ENCODE data around the gene IL1RAPL1.

Gene IL1RAPL1

DNA sequence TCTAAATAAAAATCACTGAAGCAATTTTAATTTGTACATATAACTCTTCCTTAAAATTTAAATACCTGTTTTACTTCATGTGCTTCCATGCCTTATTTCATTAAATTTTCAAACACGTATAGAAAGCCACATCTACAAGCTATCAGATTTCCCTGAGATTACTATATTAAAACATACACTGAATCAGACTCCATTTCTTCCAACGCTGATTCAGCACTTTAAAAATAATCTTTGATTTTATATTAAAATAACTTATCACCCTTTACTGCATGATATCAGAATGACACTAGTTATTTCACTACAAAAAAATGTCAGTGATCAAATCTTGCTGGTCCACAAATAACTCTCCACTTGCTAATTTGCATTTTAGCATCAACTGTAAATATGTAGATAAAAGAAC is 550.8 kb downstream of the IL1RAPL1 start:
- Mint-ChIP-seq H3K4me3 (no peak overlapping the region), H3K9me3 (no peaks in the 10 kb centered on the region), H3K36me3 (no peaks in the 10 kb centered on the region), H3K4me1 (no peaks in the 10 kb centered on the region), H3K27ac (no peak overlapping the region)
- no peak for DNase-seq (ENCODE audit: low spot score in 2 of 2)
- no peak for ATAC-seq

DNA sequence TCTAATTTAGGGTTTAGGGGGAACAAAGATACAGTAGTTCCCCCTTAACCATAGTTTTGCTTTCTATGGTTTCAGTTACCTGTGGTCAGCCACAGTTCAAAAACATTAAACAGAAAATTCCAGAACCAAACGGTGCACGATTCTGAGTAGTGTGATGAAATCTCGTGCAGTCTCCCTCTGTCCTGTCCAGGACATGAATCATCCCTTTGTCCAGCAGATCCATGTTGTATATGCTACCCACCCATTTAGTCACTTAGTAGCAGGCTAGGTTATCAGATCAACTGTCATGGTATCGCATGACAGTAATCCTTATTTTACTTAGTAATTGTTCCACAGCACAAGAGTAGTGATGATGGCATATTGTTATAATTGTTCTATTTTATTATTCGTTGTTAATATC is 556.1 kb downstream of the IL1RAPL1 start:
- no peak for DNase-seq (ENCODE audit: low spot score in 2 of 2)
- Mint-ChIP-seq H3K27ac (no peak overlapping the region), H3K4me3 (no peak overlapping the region), H3K36me3 (no peaks in the 10 kb centered on the region), H3K9me3 (peaks cover 14% of the 10 kb centered on the region), H3K4me1 (no peaks in the 10 kb centered on the region)
- no peak for ATAC-seq

DNA sequence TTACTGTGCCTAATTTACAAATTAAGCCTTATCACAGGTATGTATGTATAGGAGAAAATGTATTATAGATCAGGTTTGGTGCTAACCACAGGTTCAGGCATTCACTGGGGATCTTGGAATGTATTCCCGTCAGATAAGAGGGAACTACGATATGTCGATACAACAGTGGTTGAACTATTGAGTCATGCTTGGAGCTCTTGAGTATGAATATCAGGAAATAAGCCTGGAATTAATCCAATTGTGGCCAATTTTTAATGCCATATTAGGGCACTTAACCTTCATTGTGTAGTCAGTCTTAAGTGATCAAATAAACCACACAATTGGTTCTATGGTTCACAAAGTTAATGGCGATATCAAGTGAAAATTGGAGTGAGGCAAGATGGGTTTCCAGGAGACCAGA is 556.5 kb downstream of the IL1RAPL1 start:
- Mint-ChIP-seq H3K36me3 (no peaks in the 10 kb centered on the region), H3K4me1 (no peaks in the 10 kb centered on the region), H3K27ac (no peak overlapping the region), H3K9me3 (peaks cover 14% of the 10 kb centered on the region), H3K4me3 (no peak overlapping the region)
- ATAC-seq, result no peak
- DNase-seq (ENCODE audit: low spot score in 2 of 2), result no peak

DNA sequence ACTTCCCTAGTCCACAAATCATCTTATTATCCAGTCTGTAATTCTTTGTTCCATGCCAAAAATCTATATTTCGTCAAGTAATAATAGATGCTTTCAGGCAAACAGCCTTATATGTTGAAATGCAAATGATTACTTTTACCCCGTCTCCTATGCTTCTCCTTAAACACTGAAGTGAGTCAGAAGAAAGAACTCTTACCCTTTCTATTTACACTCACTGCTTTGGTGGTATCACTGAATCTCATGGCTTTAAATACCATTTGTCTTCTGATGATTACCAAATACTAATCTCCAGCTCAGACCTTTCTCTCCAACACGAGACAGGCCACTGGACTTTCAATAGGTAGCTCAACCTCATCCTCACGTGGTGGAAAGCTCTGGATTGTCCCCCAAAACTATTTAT is 558.1 kb downstream of the IL1RAPL1 start:
- Mint-ChIP-seq H3K4me1 (no peaks in the 10 kb centered on the region), H3K9me3 (peaks cover 14% of the 10 kb centered on the region), H3K36me3 (no peaks in the 10 kb centered on the region), H3K4me3 (no peak overlapping the region), H3K27ac (no peak overlapping the region)
- ATAC-seq (no peak), DNase-seq (ENCODE audit: low spot score in 2 of 2) (no peak)

DNA sequence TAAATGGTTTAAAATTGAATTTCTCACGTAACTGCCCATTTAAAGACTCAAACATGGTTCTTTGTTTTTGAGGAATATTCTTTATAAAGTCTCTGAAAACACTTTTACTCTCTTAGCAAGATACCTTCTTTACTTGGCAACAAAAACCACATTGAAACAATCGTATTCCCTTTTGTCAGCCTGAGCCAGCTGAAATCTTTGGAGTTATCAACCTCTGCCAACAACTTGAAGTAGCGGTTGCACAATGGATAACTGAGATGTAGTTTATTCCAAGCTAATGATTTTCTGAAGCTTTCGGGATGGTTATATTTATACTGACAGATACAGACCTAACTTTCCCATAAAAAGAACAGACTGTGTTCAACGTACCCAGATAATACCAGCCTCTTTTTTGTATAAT is 561.3 kb downstream of the IL1RAPL1 start:
- H3K27ac Mint-ChIP-seq, result no peak overlapping the region
- H3K4me1 Mint-ChIP-seq, result no peaks in the 10 kb centered on the region
- H3K9me3 Mint-ChIP-seq, result peaks cover 14% of the 10 kb centered on the region
- ATAC-seq (no peak), DNase-seq (ENCODE audit: low spot score in 2 of 2) (no peak)
- H3K36me3 Mint-ChIP-seq, result no peaks in the 10 kb centered on the region
- H3K4me3 Mint-ChIP-seq, result no peak overlapping the region

DNA sequence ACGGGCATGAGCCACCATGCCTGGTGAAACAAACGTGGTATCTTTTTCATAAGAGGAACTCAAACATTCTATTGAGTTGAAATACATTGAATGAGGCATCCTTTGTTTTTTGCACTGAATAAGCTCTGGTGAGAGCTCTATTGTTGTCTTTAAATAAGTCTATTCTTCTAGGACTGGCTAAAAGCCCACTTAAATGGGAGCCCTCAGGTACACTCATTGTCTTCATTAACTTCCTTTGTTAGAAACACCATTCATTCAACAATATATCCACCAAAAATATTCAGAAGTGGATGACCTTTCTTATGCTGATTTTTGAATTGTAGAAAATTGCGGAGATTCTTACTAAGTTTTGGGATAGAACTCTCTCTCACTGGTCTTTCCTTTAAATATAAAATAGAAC is 568.0 kb downstream of the IL1RAPL1 start:
- no peaks in the 10 kb centered on the region for H3K36me3 Mint-ChIP-seq
- H3K4me3 Mint-ChIP-seq, result no peak overlapping the region

DNA sequence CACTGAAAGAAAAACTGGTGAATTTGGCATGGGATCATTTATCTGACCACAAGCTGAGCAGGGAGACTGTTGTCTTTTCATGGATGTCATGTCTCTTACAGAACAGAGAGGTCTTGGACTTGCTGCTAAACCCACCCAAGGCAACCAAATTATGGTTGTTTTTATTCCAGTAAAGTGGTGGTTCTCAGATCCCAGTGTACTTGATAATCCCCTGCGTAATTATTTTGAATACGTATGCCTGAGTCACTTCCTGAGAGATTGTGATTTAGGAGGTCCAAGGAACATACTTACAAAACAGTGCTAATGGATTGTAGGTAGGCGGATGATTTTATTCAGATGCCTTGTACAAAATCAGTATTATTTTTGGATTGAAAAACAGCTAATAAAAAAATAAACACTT is 585.6 kb downstream of the IL1RAPL1 start:
- Mint-ChIP-seq H3K4me1 (no peaks in the 10 kb centered on the region), H3K27ac (no peak overlapping the region), H3K36me3 (no peaks in the 10 kb centered on the region), H3K9me3 (no peaks in the 10 kb centered on the region), H3K4me3 (no peak overlapping the region)
- DNase-seq (ENCODE audit: low spot score in 2 of 2) (no peak), ATAC-seq (no peak)

More for the DNA sequence above, 568.0 kb downstream of the IL1RAPL1 start:
- H3K4me1 Mint-ChIP-seq, result no peaks in the 10 kb centered on the region
- H3K9me3 Mint-ChIP-seq, result peaks cover 2% of the 10 kb centered on the region
- DNase-seq (ENCODE audit: low spot score in 2 of 2), result no peak
- no peak for ATAC-seq
- H3K27ac Mint-ChIP-seq, result no peak overlapping the region

DNA sequence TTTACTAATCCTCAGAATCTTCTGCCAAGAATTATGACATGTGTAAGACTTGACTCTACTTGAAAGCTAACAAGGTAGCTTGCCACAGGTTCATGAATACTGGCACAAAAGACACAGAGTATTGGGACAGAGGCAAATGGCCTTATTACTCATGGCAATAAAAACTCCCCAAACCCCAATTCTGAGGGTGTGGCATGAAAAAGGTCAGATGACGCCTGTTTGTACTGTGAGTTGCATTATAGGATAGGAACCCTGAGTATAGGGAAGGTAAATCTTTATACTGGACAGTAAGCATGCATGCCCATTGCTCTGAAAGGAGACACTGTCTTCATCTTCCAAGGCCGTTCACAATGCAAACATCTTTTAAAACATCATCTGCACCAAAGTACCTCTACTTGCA is 600.0 kb downstream of the IL1RAPL1 start:
- Mint-ChIP-seq H3K9me3 (no peaks in the 10 kb centered on the region), H3K4me3 (no peak overlapping the region), H3K27ac (no peak overlapping the region), H3K4me1 (no peaks in the 10 kb centered on the region), H3K36me3 (no peaks in the 10 kb centered on the region)
- no peak for ATAC-seq
- no peak for DNase-seq (ENCODE audit: low spot score in 2 of 2)

DNA sequence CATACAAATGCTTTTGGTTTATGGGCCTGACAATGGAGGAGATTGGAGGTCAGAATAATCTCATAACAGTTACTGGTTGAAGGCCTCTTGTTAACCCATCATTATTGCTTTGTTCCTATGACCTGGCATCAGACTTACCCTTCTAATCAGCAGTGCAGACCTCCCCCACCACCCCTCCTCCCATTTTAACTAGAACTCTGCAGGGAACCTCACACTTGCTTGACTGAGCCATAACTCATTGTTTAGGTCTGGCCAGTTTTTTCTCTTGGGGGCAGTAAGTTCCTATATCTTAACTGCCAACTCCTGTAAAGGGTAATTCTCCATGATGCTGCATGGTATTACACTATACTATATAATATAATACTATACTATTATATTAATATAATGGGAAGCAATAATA is 609.3 kb downstream of the IL1RAPL1 start:
- H3K27ac Mint-ChIP-seq, result no peak overlapping the region
- H3K9me3 Mint-ChIP-seq, result no peaks in the 10 kb centered on the region
- no peak for DNase-seq (ENCODE audit: low spot score in 2 of 2)
- ATAC-seq, result no peak
- no peaks in the 10 kb centered on the region for H3K36me3 Mint-ChIP-seq
- no peak overlapping the region for H3K4me3 Mint-ChIP-seq
- no peaks in the 10 kb centered on the region for H3K4me1 Mint-ChIP-seq

DNA sequence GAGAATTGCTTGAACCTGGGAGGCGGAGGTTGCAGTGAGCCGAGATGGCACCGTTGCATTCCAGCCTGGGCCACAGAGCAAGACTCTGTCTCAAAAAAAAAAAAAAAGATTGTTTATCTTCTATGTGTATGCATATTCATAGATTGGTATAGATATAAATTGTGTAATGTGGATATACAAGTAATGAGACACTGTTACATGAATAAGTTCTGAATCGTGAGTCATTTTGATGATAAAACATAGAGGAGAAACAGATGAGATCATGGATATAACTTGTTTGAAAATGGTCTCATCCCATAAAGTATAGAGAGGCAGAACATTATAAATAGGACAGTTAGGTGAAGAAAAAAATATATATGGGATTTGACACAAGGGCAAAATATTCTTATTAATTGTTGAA is 628.0 kb downstream of the IL1RAPL1 start:
- Mint-ChIP-seq H3K36me3 (no peaks in the 10 kb centered on the region), H3K4me3 (no peak overlapping the region), H3K27ac (no peak overlapping the region), H3K4me1 (no peaks in the 10 kb centered on the region), H3K9me3 (peaks cover 3% of the 10 kb centered on the region)
- DNase-seq (ENCODE audit: low spot score in 2 of 2) (no peak), ATAC-seq (no peak)

DNA sequence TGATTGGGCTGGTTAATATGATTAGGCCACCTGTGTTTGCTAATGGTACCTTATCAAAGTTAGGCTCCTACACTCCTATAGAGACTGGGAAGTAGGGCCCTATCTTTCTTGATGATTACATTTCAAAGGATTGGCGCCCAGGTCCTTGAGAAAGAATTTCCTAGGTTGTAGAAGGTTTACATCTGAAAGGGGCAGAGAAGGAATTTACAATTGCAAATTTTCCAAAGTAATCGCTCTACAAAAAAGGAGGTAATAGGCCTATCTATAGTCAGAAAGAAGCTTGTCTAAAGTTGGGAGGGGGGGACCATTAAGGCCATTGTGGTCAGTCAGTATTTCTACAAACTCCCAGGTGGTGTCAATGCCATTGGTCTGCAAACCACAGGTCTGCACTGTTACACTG is 638.4 kb downstream of the IL1RAPL1 start:
- Mint-ChIP-seq H3K27ac (no peak overlapping the region), H3K4me1 (no peaks in the 10 kb centered on the region), H3K36me3 (no peaks in the 10 kb centered on the region), H3K9me3 (no peaks in the 10 kb centered on the region), H3K4me3 (no peak overlapping the region)
- DNase-seq (ENCODE audit: low spot score in 2 of 2) (no peak), ATAC-seq (no peak)

DNA sequence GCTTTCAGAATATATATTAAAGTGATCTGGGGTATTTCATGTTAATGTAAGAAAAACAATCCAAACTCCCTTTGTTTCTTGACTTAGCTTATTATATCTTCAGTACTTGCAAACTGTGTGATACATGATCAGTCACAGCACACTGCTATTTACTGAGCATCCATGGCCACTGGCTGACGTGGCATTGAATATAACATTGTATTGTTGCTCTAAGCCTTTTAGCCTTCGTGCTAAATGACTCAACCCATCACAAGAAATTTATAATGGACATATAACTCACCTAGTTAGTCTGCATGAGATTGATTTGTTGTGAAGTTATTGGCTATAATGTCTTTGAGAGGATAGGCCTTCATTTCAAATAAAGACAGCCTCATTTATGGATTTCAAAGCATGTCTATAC is 642.6 kb downstream of the IL1RAPL1 start:
- no peak for DNase-seq (ENCODE audit: low spot score in 2 of 2)
- Mint-ChIP-seq H3K4me1 (no peaks in the 10 kb centered on the region), H3K27ac (no peak overlapping the region), H3K9me3 (peaks cover 5% of the 10 kb centered on the region), H3K4me3 (no peak overlapping the region), H3K36me3 (no peaks in the 10 kb centered on the region)
- no peak for ATAC-seq

DNA sequence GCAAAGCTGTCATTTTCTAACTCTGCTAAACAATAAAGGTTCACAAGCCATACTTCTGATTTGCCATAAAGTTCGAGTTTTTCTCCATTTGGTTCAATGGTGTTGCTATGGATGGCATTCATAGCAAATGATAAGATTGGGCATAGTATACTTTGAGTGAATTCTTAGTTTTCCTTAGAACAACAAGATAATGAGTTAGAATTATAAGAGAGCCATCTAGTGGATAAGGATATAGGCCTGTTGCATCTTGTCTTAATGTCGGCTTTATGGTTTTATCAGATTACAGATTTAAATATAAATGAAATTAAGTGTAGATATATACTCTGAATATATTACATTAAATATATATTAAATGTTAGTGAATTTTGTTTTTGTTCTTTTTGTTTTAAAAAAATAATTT is 644.6 kb downstream of the IL1RAPL1 start:
- H3K4me3 Mint-ChIP-seq, result no peak overlapping the region
- no peak overlapping the region for H3K27ac Mint-ChIP-seq
- peaks cover 5% of the 10 kb centered on the region for H3K9me3 Mint-ChIP-seq
- ATAC-seq, result no peak
- H3K36me3 Mint-ChIP-seq, result no peaks in the 10 kb centered on the region
- no peaks in the 10 kb centered on the region for H3K4me1 Mint-ChIP-seq
- no peak for DNase-seq (ENCODE audit: low spot score in 2 of 2)

DNA sequence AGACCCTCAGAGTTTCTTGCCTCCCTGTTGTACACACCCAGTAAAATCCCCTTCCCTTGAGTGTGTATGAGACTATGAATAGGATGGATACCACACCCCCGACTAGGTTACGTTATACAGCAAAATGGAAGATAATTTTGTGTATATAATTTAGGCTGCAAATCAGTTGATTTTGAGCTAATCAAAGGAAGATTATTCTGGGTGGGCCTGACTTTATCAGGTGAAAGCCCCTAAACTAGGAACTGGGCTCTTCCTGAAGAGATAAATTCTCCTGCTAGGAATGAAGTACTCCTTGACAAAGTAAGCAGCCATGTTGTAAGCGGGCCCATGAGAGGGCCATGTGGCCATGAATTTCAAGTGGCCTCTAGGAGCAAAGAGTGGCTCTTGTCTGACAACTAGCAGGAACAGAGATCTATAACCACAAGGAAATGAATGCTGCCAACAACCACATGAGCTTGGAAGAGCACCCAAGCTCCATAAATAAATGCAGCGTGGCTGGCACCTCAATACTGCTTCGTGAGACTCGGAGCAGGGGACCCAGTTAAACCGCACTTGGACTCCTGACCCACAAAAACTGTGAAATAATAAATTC is 646.4 kb downstream of the IL1RAPL1 start:
- Mint-ChIP-seq H3K9me3 (peaks cover 9% of the 10 kb centered on the region), H3K4me1 (no peaks in the 10 kb centered on the region), H3K36me3 (no peaks in the 10 kb centered on the region), H3K4me3 (no peak overlapping the region), H3K27ac (no peak overlapping the region)
- DNase-seq (ENCODE audit: low spot score in 2 of 2) (no peak), ATAC-seq (no peak)

DNA sequence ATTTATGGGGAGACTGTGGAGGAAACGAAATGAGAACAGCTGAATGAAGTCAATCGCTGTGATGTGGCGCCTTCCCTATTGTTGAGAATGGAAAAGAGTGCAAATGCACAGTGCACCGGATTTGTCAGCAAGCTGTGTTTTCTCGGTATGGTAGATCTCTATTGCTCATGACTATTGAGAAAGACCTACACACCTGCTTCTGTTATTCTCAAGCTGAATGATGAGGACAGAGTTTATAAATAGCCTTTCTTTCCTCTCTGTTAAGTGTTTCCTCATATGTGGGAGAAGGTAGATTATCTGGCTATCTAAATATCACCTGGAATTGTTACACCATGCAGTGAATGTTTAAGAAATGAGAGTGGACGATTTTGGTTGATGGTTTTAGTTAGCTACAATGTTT is 650.7 kb downstream of the IL1RAPL1 start:
- peaks cover 9% of the 10 kb centered on the region for H3K9me3 Mint-ChIP-seq
- no peak for DNase-seq (ENCODE audit: low spot score in 2 of 2)
- ATAC-seq, result no peak
- H3K4me3 Mint-ChIP-seq, result no peak overlapping the region
- no peaks in the 10 kb centered on the region for H3K4me1 Mint-ChIP-seq
- no peak overlapping the region for H3K27ac Mint-ChIP-seq
- H3K36me3 Mint-ChIP-seq, result no peaks in the 10 kb centered on the region

DNA sequence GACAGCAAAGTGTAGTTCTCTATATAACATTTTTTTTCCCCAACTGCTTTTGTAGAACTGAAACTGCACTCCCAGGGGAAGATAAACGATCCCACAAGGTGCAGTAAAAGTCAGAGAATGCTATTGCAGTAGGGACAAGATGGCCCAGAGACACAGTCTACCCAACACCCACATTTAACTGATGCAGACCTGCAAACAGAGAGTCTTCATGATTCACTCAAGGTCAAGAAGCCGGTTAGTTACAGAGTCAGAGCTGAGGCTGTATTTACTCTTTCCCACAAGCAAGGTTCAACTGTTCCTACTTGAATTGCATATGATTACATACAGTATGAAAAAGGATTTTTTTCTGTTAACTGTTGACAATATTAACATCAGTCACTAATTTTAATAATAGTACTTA is 654.6 kb downstream of the IL1RAPL1 start:
- no peaks in the 10 kb centered on the region for H3K36me3 Mint-ChIP-seq
- H3K9me3 Mint-ChIP-seq, result peaks cover 10% of the 10 kb centered on the region
- no peak for DNase-seq (ENCODE audit: low spot score in 2 of 2)
- H3K27ac Mint-ChIP-seq, result no peak overlapping the region
- no peaks in the 10 kb centered on the region for H3K4me1 Mint-ChIP-seq
- H3K4me3 Mint-ChIP-seq, result no peak overlapping the region
- ATAC-seq, result no peak

DNA sequence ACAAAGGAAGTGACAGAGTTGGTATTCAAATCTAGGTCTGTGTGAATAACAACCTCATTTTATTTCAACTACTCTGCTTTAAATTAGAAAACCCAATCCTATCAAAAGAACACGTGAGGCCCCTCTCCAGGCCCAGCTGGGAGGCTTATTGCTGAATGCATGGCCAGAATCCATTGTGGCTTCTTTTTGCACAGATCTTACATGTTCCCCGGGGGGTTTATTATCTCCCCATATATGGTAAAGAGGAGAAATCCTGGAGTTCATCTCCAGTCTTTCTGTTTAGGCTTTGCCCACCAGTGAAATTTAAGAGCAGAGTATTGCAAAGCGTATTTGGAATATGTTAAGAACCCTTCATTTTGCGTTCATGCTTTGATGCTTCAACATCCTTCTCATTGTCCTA is 655.6 kb downstream of the IL1RAPL1 start:
- Mint-ChIP-seq H3K4me3 (no peak overlapping the region), H3K9me3 (peaks cover 7% of the 10 kb centered on the region), H3K27ac (no peak overlapping the region), H3K4me1 (no peaks in the 10 kb centered on the region), H3K36me3 (no peaks in the 10 kb centered on the region)
- no peak for DNase-seq (ENCODE audit: low spot score in 2 of 2)
- no peak for ATAC-seq
